PFSK-1 (cell line): ENCODE results near the gene DCTN4.

ENCODE experiments used
- FOXP2 ChIP-seq: optimal IDR thresholded peaks from 2 replicates; pipeline ENCODE3; 2011; ENCODE audit warnings: borderline replicate concordance, control low read depth, inconsistent platforms; ENCODE audit not compliant: insufficient read depth; ENCODE audit errors: extremely low read length, extremely low read depth
- POLR2AphosphoS5 ChIP-seq: IDR thresholded peaks from 2 replicates; pipeline ENCODE4 v1.6.1; 2012; ENCODE audit warnings: low read depth, mild to moderate bottlenecking, control low read depth, low read length, moderate library complexity
- REST ChIP-seq, 2 experiments: IDR thresholded peaks; 2 replicates each; pipeline versions ENCODE4 v1.6.1 to v1.8.0; 2011 to 2012; ENCODE audit warnings: low read depth in 2 of 2, low read length in 2 of 2, control low read depth in 1 of 2, inconsistent platforms in 1 of 2, mild to moderate bottlenecking in 1 of 2, moderate library complexity in 1 of 2; ENCODE audit not compliant: insufficient read depth in 1 of 2
- SIN3A ChIP-seq: IDR thresholded peaks from 2 replicates; pipeline ENCODE4 v1.6.1; 2012; ENCODE audit warnings: mild to moderate bottlenecking, low read length, moderate library complexity, borderline replicate concordance; ENCODE audit not compliant: insufficient read depth
- TAF1 ChIP-seq: IDR thresholded peaks from 2 replicates; pipeline ENCODE4 v1.6.1; 2012; ENCODE audit warnings: low read length, control low read depth, borderline replicate concordance; ENCODE audit not compliant: insufficient read depth

The DCTN4 gene

GRCh38 chr5:150791536-150791935 is 32.7 kb upstream of the DCTN4 start:
- TF ChIP-seq SIN3A = no peak
- no peak for TF ChIP-seq REST (IDR thresholded peaks at IDR 0.05; ENCODE audit: insufficient read depth in 1 of 2, low read depth in 2 of 2, low read length in 2 of 2)
- no peak for TF ChIP-seq FOXP2
- TF ChIP-seq POLR2AphosphoS5 = no peak
- TF ChIP-seq TAF1 = no peak

GRCh38 chr5:150789943-150790611 is 31.3 kb upstream of the DCTN4 start:
- TF ChIP-seq POLR2AphosphoS5 (no peak), SIN3A (no peak), TAF1 (no peak), FOXP2 (no peak), REST (IDR thresholded peaks at IDR 0.05; ENCODE audit: insufficient read depth in 1 of 2, low read depth in 2 of 2, low read length in 2 of 2) (no peak)

GRCh38 chr5:150789450-150789849 is 30.6 kb upstream of the DCTN4 start:
- no peak for TF ChIP-seq SIN3A
- no peak for TF ChIP-seq FOXP2
- no peak for TF ChIP-seq POLR2AphosphoS5
- no peak for TF ChIP-seq REST (IDR thresholded peaks at IDR 0.05; ENCODE audit: insufficient read depth in 1 of 2, low read depth in 2 of 2, low read length in 2 of 2)
- no peak for TF ChIP-seq TAF1

GRCh38 chr5:150788977-150789376 is 30.2 kb upstream of the DCTN4 start:
- TF ChIP-seq TAF1 (no peak), SIN3A (no peak), REST (IDR thresholded peaks at IDR 0.05; ENCODE audit: insufficient read depth in 1 of 2, low read depth in 2 of 2, low read length in 2 of 2) (no peak), FOXP2 (no peak), POLR2AphosphoS5 (no peak)

GRCh38 chr5:150787656-150788055 is 28.8 kb upstream of the DCTN4 start:
- TF ChIP-seq SIN3A (no peak), REST (IDR thresholded peaks at IDR 0.05; ENCODE audit: insufficient read depth in 1 of 2, low read depth in 2 of 2, low read length in 2 of 2) (no peak), FOXP2 (no peak), TAF1 (no peak)
